IMR-90 (cell line): ENCODE measurements around the gene TULP4.

Experiments
- CHD1 ChIP-seq: IDR thresholded peaks from 2 replicates; pipeline ENCODE4 v1.6.1; 2012; ENCODE audit warnings: low read depth, low read length, improper control_type of control experiment
- MXI1 ChIP-seq: IDR thresholded peaks from 2 replicates; pipeline ENCODE4 v1.6.1; 2012; ENCODE audit warnings: low read depth, mild to moderate bottlenecking, low read length, moderate library complexity, borderline replicate concordance
- POLR2A ChIP-seq: IDR thresholded peaks from 2 replicates; pipeline ENCODE4 v1.6.1; 2012; ENCODE audit warnings: mild to moderate bottlenecking, low read depth, low read length
- RAD21 ChIP-seq: IDR thresholded peaks from 2 replicates; pipeline ENCODE4 v1.6.1; 2012; ENCODE audit warnings: low read length, improper control_type of control experiment
- RFX5 ChIP-seq: IDR thresholded peaks from 2 replicates; pipeline ENCODE4 v1.8.0; 2012; ENCODE audit warnings: low read depth, mild to moderate bottlenecking, low read length, moderate library complexity
- TF ChIP-seq, protein P1 (sequence below): conservative IDR thresholded peaks from 2 replicates; pipeline ENCODE4 v1.5.1; 2012; ENCODE audit warnings: mild to moderate bottlenecking, low read depth, low read length, improper control_type of control experiment
- TF ChIP-seq, protein P2 (sequence below): fragments of 150-350 bp; IDR thresholded peaks from 2 replicates; pipeline ENCODE4 v1.6.1; 2017; ENCODE audit warnings: mild to moderate bottlenecking, antibody characterized with exemption, low read length, low read depth

DNA sequence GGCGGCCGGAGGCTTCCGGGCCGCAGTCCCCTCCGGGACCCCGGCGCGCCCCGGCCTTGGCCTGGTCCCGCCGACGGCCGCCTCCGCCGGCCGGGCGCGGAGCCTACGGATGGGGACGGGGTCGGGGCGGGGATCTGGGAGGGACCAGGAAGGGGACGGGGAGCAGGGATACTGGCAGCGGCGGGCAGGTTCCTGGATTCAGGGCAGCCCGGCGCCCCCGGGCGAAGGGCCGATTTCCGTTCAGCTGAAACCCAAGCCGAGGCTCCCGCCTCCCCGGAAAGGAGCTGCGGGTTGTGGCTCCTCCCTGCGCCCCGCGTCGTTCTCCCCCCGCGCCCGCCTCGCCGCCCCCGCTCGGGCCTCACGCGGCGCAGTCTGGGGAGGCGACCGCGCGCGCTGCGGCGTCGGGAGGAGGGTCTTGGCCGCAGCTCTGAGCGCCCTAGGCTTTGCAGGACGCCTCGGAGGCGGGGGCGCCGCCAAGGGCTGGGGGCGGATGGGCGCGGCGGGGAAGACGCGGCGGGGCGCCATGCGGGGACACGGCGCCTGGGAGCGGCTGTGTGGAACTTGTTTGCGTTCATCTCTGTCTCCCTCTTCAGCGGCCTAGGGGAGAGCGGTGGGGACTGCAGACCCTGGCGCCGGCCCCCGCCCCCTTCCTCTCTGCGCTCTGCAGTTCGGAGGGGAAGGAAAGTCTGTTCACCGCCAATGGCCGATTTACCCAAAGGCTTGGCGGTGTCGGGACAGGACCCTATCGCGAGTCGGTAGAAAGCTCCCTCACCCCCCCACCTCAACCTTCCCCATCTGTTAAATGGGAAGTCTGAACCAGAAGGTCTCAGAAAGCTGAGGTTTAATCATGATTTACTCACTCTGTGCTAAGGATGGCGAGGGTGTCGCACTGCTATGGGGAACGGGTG lies 224.9 kb downstream of the TULP4 start:
- TF ChIP-seq, protein P1, sequence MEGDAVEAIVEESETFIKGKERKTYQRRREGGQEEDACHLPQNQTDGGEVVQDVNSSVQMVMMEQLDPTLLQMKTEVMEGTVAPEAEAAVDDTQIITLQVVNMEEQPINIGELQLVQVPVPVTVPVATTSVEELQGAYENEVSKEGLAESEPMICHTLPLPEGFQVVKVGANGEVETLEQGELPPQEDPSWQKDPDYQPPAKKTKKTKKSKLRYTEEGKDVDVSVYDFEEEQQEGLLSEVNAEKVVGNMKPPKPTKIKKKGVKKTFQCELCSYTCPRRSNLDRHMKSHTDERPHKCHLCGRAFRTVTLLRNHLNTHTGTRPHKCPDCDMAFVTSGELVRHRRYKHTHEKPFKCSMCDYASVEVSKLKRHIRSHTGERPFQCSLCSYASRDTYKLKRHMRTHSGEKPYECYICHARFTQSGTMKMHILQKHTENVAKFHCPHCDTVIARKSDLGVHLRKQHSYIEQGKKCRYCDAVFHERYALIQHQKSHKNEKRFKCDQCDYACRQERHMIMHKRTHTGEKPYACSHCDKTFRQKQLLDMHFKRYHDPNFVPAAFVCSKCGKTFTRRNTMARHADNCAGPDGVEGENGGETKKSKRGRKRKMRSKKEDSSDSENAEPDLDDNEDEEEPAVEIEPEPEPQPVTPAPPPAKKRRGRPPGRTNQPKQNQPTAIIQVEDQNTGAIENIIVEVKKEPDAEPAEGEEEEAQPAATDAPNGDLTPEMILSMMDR, result no peak
- no peak for TF ChIP-seq POLR2A
- TF ChIP-seq, protein P2, sequence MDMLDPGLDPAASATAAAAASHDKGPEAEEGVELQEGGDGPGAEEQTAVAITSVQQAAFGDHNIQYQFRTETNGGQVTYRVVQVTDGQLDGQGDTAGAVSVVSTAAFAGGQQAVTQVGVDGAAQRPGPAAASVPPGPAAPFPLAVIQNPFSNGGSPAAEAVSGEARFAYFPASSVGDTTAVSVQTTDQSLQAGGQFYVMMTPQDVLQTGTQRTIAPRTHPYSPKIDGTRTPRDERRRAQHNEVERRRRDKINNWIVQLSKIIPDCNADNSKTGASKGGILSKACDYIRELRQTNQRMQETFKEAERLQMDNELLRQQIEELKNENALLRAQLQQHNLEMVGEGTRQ, result no peak
- TF ChIP-seq MXI1, result no peak
- no peak for TF ChIP-seq RAD21
- no peak for TF ChIP-seq RFX5
- no peak for TF ChIP-seq CHD1
